ENCODE measurements around the gene MT1G.

GRCh38 chr16:56626685-56627084 lies 41.2 kb downstream of the MT1G start:
- no peak for TF ChIP-seq CTCF (conservative IDR thresholded peaks at IDR 0.05; ENCODE audit: low read depth in 2 of 2)
- TF ChIP-seq ETS1 (IDR thresholded peaks at IDR 0.05) = no peak
- no peak for TF ChIP-seq ZNF462 (CRISPR knock-in tag; IDR thresholded peaks at IDR 0.05)
- no peak for TF ChIP-seq REST (IDR thresholded peaks at IDR 0.05; ENCODE audit: unreplicated experiment)
- TF ChIP-seq EZH2phosphoT487 (IDR thresholded peaks at IDR 0.05; ENCODE audit: unreplicated experiment) = no peak
- TF ChIP-seq POLR2AphosphoS5 (IDR thresholded peaks at IDR 0.05; ENCODE audit: low read depth) = no peak
- no peak for TF ChIP-seq JUNB (IDR thresholded peaks at IDR 0.05; ENCODE audit: unreplicated experiment)
- TF ChIP-seq ZNF331 (CRISPR knock-in tag; IDR thresholded peaks at IDR 0.05; ENCODE audit: low read depth) = no peak
- no peak for TF ChIP-seq EZH2 (IDR thresholded peaks at IDR 0.05; ENCODE audit: low read depth, unreplicated experiment)
- TF ChIP-seq STAT1 (IDR thresholded peaks at IDR 0.05; ENCODE audit: unreplicated experiment) = no peak
- no peak for TF ChIP-seq CREB1 (CRISPR knock-in tag; IDR thresholded peaks at IDR 0.05; ENCODE audit: low read depth)
- no peak for TF ChIP-seq ZNF114 (CRISPR knock-in tag; IDR thresholded peaks at IDR 0.05)
- TF ChIP-seq NANOG (IDR thresholded peaks at IDR 0.05; ENCODE audit: borderline replicate concordance) = no peak

Measured in GM23338 (cell line).